Endothelial cell of umbilical vein (primary cell): ENCODE results near the gene GPR32. TPM values are rescaled to one million over a fixed set of nuclear protein-coding genes. Genes with fewer than 3 reads are reported as not detected.
"Not testable (repeated sequence)": the region's sequence is repeated elsewhere in the genome, so short reads cannot be mapped to it uniquely, and the experiment has no call there.

Experiments
- BruUV-seq: library from RNA; stranded (reverse); fragments of 400-500 nt; replicated peaks from 2 replicates; lab custom pipeline; 2021; lab: Mats Ljungman, UMichigan
- CTCF ChIA-PET: fragments of 300-600, 350-600 bp; sonication (Branson Sonifier 250); formaldehyde crosslinking; loops from one replicate; lab custom pipeline; 2021; ENCODE audit warnings: antibody characterized with exemption, inconsistent platforms; lab: Charles Lee
- POLR2A ChIA-PET: fragments of 300-600, 350-600 bp; sonication (Branson Sonifier 250); formaldehyde crosslinking; loops from one replicate; lab custom pipeline; 2021; ENCODE audit warnings: antibody characterized with exemption, inconsistent platforms; lab: Charles Lee
- DNase-seq: peaks from one replicate; pipeline ENCODE4 v3.0.0-alpha.2; 2011; ENCODE audit warnings: low read depth, low spot score
- FAIRE-seq: peaks from 2 replicates; lab custom pipeline; 2011; peaks lifted over from hg19 to GRCh38; lab: Jason Lieb, UNC
- H2AFZ ChIP-seq: 2 replicates; pipeline ENCODE4 v1.6.0; 2012; ENCODE audit warnings: low read depth, low read length, control low read depth, inconsistent platforms
- H3K27ac ChIP-seq: 2 replicates; pipeline ENCODE4 v1.5.1; 2011; ENCODE audit warnings: low read depth, mild to moderate bottlenecking, control low read depth, low read length, moderate library complexity; ENCODE audit not compliant: insufficient read depth
- H3K27me3 ChIP-seq, 2 experiments: 2 replicates each; pipeline versions ENCODE4 v1.6.0 to v1.6.1; 2011; ENCODE audit warnings: low read length in 2 of 2, mixed read lengths in 1 of 2; ENCODE audit not compliant: control insufficient read depth in 2 of 2, insufficient read depth in 2 of 2
- H3K36me3 ChIP-seq, 2 experiments: 2 replicates in 1 of 2; 3 replicates in 1 of 2; pipeline ENCODE4 v1.5.1; 2011; ENCODE audit warnings: low read length in 2 of 2, mild to moderate bottlenecking in 1 of 2, moderate library complexity in 1 of 2; ENCODE audit not compliant: control insufficient read depth in 2 of 2, insufficient read depth in 2 of 2; ENCODE audit errors: extremely low read depth in 1 of 2
- H3K4me1 ChIP-seq: 3 replicates; pipeline ENCODE4 v1.5.1; 2011; ENCODE audit warnings: mild to moderate bottlenecking, low read length; ENCODE audit not compliant: control insufficient read depth, insufficient read depth; ENCODE audit errors: extremely low read depth
- H3K4me2 ChIP-seq: 2 replicates; pipeline ENCODE4 v1.6.1; 2011; ENCODE audit warnings: low read length, control low read depth, mixed read lengths; ENCODE audit not compliant: insufficient read depth
- H3K4me3 ChIP-seq, 3 experiments: fragments of 200-600 bp in 1 of 3; sonication (generic), shearing (Covaris generic) in 1 of 3; replicated peaks in 1 of 3; 2 replicates each; pipeline ENCODE4 v1.5.1; 2011 to 2016; ENCODE audit warnings: control low read depth in 3 of 3, low read length in 3 of 3, mild to moderate bottlenecking in 2 of 3, inconsistent platforms in 1 of 3, low read depth in 1 of 3, moderate library complexity in 1 of 3; ENCODE audit not compliant: insufficient read depth in 1 of 3
- H3K79me2 ChIP-seq: 2 replicates; pipeline ENCODE4 v1.6.0; 2012; ENCODE audit warnings: low read length, inconsistent platforms; ENCODE audit not compliant: control insufficient read depth, insufficient read depth
- H3K9ac ChIP-seq: replicated peaks from 2 replicates; pipeline ENCODE3; 2011; ENCODE audit warnings: low read length, control low read depth; ENCODE audit not compliant: insufficient read depth; ENCODE audit errors: extremely low read depth
- H3K9me1 ChIP-seq: replicated peaks from 3 replicates; pipeline ENCODE4 v1.6.0; 2011; ENCODE audit warnings: mild to moderate bottlenecking, low read length; ENCODE audit not compliant: control insufficient read depth, insufficient read depth; ENCODE audit errors: extremely low read depth
- H3K9me3 ChIP-seq: replicated peaks from 2 replicates; pipeline ENCODE4 v1.5.1; 2012; ENCODE audit warnings: low read length, inconsistent platforms; ENCODE audit not compliant: control insufficient read depth, insufficient read depth
- H4K20me1 ChIP-seq: replicated peaks from 2 replicates; pipeline ENCODE3; 2011; ENCODE audit warnings: mild to moderate bottlenecking, low read length; ENCODE audit not compliant: control insufficient read depth, insufficient read depth; ENCODE audit errors: extremely low read depth
- EZH2 ChIP-seq: IDR thresholded peaks from 2 replicates; pipeline ENCODE4 v1.6.1; 2012; ENCODE audit warnings: borderline replicate concordance, low read depth, mild to moderate bottlenecking, moderate library complexity, low read length, inconsistent platforms; ENCODE audit not compliant: severe bottlenecking
- FOS ChIP-seq: IDR thresholded peaks from 2 replicates; pipeline ENCODE4 v1.6.1; 2011; ENCODE audit warnings: mild to moderate bottlenecking, low read length, moderate library complexity, borderline replicate concordance; ENCODE audit not compliant: insufficient read depth
- GATA2 ChIP-seq: IDR thresholded peaks from 2 replicates; pipeline ENCODE4 v1.7.0; 2011; ENCODE audit warnings: low read depth, mild to moderate bottlenecking, moderate library complexity, mixed read lengths, low read length; ENCODE audit not compliant: insufficient read length, insufficient read depth
- JUN ChIP-seq: IDR thresholded peaks from 2 replicates; pipeline ENCODE4 v1.6.1; 2011; ENCODE audit warnings: borderline replicate concordance, low read depth; ENCODE audit not compliant: insufficient read length, insufficient read depth
- MAX ChIP-seq: IDR thresholded peaks from 2 replicates; pipeline ENCODE4 v1.6.1; 2011; ENCODE audit not compliant: insufficient read depth, insufficient read length
- MYC ChIP-seq: IDR thresholded peaks from one replicate; pipeline ENCODE4 v1.6.1; 2011; ENCODE audit warnings: mild to moderate bottlenecking, low read depth, low read length
- POLR2A ChIP-seq: IDR thresholded peaks from 2 replicates; pipeline ENCODE4 v1.6.1; 2012; ENCODE audit warnings: low read depth, mild to moderate bottlenecking, control low read depth, low read length
- POLR2AphosphoS5 ChIP-seq: IDR thresholded peaks from 2 replicates; pipeline ENCODE4 v1.6.1; 2012; ENCODE audit warnings: low read depth, mild to moderate bottlenecking, control low read depth, low read length, moderate library complexity; ENCODE audit not compliant: insufficient read depth
- dilution Hi-C: fragments of 300-500 bp; cut with MboI; formaldehyde crosslinking; loops from one replicate; pipeline ENCODE4 v1.15.0; 2019; ENCODE audit warnings: low sequenced_read_pairs; ENCODE audit not compliant: extremely low pct_ligation_motif_present
- intact Hi-C: fragments of 100-400 bp; cut with micrococcal nuclease; formaldehyde crosslinking; loops from one replicate; pipeline ENCODE4 v1.10.0; 2022
- polyA plus RNA-seq, 4 experiments: library from polyadenylated mRNA; depleted of rRNA in 3 of 4; stranded (reverse) in 3 of 4; unstranded in 1 of 4; fragments of >200 nt; gene quantifications; 2 replicates each; pipeline versions ENCODE4 v1.2.1 to v1.2.3, GENCODE V29; 2011 to 2012; ENCODE audit warnings: missing spikeins in 1 of 4
- total RNA-seq: library from RNA; stranded (reverse); gene quantifications from 2 replicates; pipeline ENCODE4 v1.2.3, GENCODE V29; 2021
- TF ChIP-seq, protein P1 (sequence below), 2 donors: IDR thresholded peaks; 1 replicate in 1 of 2; 2 replicates in 1 of 2; pipeline ENCODE4 v1.5.1; 2011; ENCODE audit warnings: low read length in 2 of 2, mild to moderate bottlenecking in 2 of 2, moderate library complexity in 2 of 2, control low read depth in 1 of 2, inconsistent platforms in 1 of 2, low read depth in 1 of 2; ENCODE audit not compliant: insufficient read depth in 1 of 2; ENCODE audit errors: extremely low read depth in 1 of 2

GPR32 gene
- total and polyA plus RNA-seq, 2 donors (not counting 3 experiments of a cell fraction or from before 2014, with no cell fraction given): not detected

DNA sequence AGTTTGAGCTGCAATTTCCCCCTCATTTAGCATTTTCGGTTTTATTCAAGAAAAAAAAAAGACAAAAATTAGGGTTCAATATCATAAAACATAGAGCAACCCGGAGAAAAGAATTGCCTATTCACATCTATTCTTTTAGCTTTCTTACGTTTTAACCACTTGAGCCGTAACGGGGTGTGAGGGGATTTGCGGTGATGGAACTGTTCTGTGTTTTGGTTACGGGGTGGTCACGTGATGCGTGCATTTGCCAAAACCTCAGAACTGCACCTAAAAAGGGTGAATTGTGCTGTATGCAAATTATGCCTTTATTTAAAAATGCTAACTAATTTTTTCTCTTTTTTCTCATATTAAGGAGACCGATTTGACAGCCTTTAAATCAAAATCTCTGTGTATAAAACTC is 25.0 kb upstream of the GPR32 start:
- no peak overlapping the region for H2AFZ ChIP-seq
- no peak overlapping the region for H3K4me2 ChIP-seq
- no peaks in the 10 kb centered on the region for H3K9me1 ChIP-seq
- ChIA-PET CTCF (no interaction called here), POLR2A (no interaction called here)
- intact Hi-C loops: no loop called here
- no peaks in the 10 kb centered on the region for H3K36me3 ChIP-seq
- H4K20me1 ChIP-seq: no peaks in the 10 kb centered on the region
- TF ChIP-seq MYC (no peak), EZH2 (no peak), POLR2AphosphoS5 (no peak), GATA2 (no peak), MAX (no peak), JUN (no peak), POLR2A (no peak), FOS (no peak)
- TF ChIP-seq, protein P1, sequence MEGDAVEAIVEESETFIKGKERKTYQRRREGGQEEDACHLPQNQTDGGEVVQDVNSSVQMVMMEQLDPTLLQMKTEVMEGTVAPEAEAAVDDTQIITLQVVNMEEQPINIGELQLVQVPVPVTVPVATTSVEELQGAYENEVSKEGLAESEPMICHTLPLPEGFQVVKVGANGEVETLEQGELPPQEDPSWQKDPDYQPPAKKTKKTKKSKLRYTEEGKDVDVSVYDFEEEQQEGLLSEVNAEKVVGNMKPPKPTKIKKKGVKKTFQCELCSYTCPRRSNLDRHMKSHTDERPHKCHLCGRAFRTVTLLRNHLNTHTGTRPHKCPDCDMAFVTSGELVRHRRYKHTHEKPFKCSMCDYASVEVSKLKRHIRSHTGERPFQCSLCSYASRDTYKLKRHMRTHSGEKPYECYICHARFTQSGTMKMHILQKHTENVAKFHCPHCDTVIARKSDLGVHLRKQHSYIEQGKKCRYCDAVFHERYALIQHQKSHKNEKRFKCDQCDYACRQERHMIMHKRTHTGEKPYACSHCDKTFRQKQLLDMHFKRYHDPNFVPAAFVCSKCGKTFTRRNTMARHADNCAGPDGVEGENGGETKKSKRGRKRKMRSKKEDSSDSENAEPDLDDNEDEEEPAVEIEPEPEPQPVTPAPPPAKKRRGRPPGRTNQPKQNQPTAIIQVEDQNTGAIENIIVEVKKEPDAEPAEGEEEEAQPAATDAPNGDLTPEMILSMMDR (IDR thresholded peaks at IDR 0.05; ENCODE audit: extremely low read depth in 1 of 2, insufficient read depth in 1 of 2, low read depth in 1 of 2, low read length in 2 of 2): no peak
- H3K79me2 ChIP-seq: no peaks in the 10 kb centered on the region
- H3K9me3 ChIP-seq: no peaks in the 10 kb centered on the region
- H3K4me1 ChIP-seq: peaks cover 6% of the 10 kb centered on the region
- no peaks in the 10 kb centered on the region for H3K27me3 ChIP-seq
- no peak overlapping the region for H3K27ac ChIP-seq
- H3K4me3 ChIP-seq: no peak overlapping the region
- dilution Hi-C loops: no loop called here
- FAIRE-seq: no peak
- BruUV-seq: no TSS peak
- no peak for DNase-seq
- no peak overlapping the region for H3K9ac ChIP-seq

DNA sequence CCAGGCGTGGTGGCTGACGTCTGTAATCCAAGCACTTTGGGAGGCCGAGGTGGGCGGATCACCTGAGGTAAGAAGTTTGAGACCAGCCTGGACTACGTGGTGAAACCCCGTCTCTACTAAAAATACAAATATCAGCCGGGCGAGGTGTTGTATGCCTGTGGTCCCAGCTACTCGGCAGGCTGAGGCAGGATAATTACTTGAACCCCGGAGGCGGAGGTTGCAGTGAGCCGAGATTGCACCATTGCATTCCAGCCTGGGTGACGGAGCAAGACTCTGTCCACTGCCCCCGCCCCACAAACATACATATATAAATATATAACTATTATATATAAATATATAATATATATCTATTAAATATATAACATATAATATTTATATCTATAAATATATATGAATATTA is 23.1 kb upstream of the GPR32 start:
- intact Hi-C loops, H3K27ac ChIP-seq, DNase-seq, H3K4me2 ChIP-seq, H3K79me2 ChIP-seq, H3K9me3 ChIP-seq, H2AFZ ChIP-seq, H3K4me1 ChIP-seq, H3K27me3 ChIP-seq, H4K20me1 ChIP-seq, POLR2A ChIA-PET, H3K9ac ChIP-seq, H3K9me1 ChIP-seq, H3K36me3 ChIP-seq, FAIRE-seq, BruUV-seq, dilution Hi-C loops, H3K4me3 ChIP-seq: not testable (repeated sequence)
- CTCF ChIA-PET: interaction anchor here (1.0 kb wide), 1 partner anchor 23 kb away, joined by 3 read pairs; no protein-coding TSS in a partner anchor
